ENCODE data around the gene CCDC8. TPM values are rescaled to one million over a fixed set of nuclear protein-coding genes. Genes with fewer than 3 reads are reported as not detected.

CCDC8 gene
- total and polyA plus RNA-seq, 2 of the 4 experiments (the other 2 are of a cell fraction), result 9.3 to 10.2 TPM

DNA sequence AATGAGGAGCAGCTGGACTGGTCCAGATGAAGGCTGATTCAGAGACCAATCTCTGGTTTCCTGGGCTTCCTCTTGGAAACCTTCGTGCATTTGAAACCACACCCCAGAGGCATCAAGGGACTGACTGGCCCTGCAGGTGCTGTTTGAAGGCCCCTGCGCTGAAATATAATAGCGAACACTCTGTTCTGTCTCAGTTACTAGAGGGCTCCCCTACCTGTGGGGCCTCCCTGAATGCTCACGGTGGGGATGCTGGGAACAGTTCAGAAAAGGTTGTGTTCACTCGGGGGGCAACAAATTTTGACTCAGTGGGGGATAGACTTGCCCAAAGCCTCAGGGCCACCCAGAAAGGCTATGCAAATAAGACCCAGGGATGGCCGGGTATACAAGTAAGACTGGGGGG, 6.4 kb downstream of the CCDC8 start:
- CTCF ChIA-PET, result no interaction called here
- in situ Hi-C loops (cut with MboI; ENCODE audit: low sequenced_read_pairs), result no loop called here

More for the DNA sequence above, 6.4 kb downstream of the CCDC8 start:
- no peak overlapping the region for H3K4ac ChIP-seq (ENCODE audit: low read depth, low read length)
- no peak overlapping the region for H3K27ac ChIP-seq (ENCODE audit: insufficient read depth, low read length)
- H3K4me2 ChIP-seq (ENCODE audit: low read depth, low read length), result no peak overlapping the region
- POLR2A ChIA-PET (ENCODE audit: unreplicated experiment), result no interaction called here
- peaks cover 7% of the 10 kb centered on the region for H4K20me1 ChIP-seq (ENCODE audit: insufficient read depth, low read length)
- dilution Hi-C loops (cut with HindIII; ENCODE audit: low sequenced_read_pairs, unreplicated experiment), result no loop called here
- H4K5ac ChIP-seq (ENCODE audit: low read depth, low read length), result no peak overlapping the region
- H3K9me1 ChIP-seq (ENCODE audit: insufficient read depth, low read length), result peaks cover 3% of the 10 kb centered on the region; the same call in 1 of the 2 replicates
- no peak overlapping the region for H2AK5ac ChIP-seq (ENCODE audit: low read depth, low read length)
- no peak overlapping the region for H4K8ac ChIP-seq (ENCODE audit: low read depth in 2 of 2, low read length in 2 of 2)
- H2AK9ac ChIP-seq (replicated peaks; ENCODE audit: low read depth, low read length, poor library complexity), result no peak overlapping the region
- H4K91ac ChIP-seq (ENCODE audit: insufficient read depth, low read depth, low read length), result no peak overlapping the region
- TF ChIP-seq BHLHE40 (IDR thresholded peaks at IDR 0.05; ENCODE audit: low read depth, low read length) (no peak), CEBPB (IDR thresholded peaks at IDR 0.05; ENCODE audit: low read depth, low read length) (no peak), ELK1 (IDR thresholded peaks at IDR 0.05; ENCODE audit: borderline replicate concordance, low read depth, low read length) (no peak), MAZ (IDR thresholded peaks at IDR 0.05; ENCODE audit: borderline replicate concordance, low read depth, low read length) (no peak)
- TF ChIP-seq, protein P1, sequence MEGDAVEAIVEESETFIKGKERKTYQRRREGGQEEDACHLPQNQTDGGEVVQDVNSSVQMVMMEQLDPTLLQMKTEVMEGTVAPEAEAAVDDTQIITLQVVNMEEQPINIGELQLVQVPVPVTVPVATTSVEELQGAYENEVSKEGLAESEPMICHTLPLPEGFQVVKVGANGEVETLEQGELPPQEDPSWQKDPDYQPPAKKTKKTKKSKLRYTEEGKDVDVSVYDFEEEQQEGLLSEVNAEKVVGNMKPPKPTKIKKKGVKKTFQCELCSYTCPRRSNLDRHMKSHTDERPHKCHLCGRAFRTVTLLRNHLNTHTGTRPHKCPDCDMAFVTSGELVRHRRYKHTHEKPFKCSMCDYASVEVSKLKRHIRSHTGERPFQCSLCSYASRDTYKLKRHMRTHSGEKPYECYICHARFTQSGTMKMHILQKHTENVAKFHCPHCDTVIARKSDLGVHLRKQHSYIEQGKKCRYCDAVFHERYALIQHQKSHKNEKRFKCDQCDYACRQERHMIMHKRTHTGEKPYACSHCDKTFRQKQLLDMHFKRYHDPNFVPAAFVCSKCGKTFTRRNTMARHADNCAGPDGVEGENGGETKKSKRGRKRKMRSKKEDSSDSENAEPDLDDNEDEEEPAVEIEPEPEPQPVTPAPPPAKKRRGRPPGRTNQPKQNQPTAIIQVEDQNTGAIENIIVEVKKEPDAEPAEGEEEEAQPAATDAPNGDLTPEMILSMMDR (conservative IDR thresholded peaks at IDR 0.05; ENCODE audit: low read depth, low read length), result no peak
- no TSS peak for BruUV-seq (replicated peaks)
- no peak overlapping the region for H3K4me3 ChIP-seq (ENCODE audit: insufficient read depth, low read depth, low read length)
- H3K9me3 ChIP-seq (ENCODE audit: control insufficient read depth, insufficient read depth, low read length), result no peaks in the 10 kb centered on the region
- H3K27me3 ChIP-seq (ENCODE audit: control insufficient read depth, insufficient read depth, low read length), result peaks cover 4% of the 10 kb centered on the region; the same call in 1 of the 2 replicates
- WGBS, 2 experiments (ENCODE audit: extremely low coverage in 2 of 2, insufficient read length in 1 of 2), result 11% methylated on average over 3 of the region's 6 CpGs; no CpG with 5 or more reads in 1 of the 2 experiments
- no peak overlapping the region for H2BK20ac ChIP-seq (ENCODE audit: low read depth, low read length)
- no peak for ATAC-seq (ENCODE audit: low read depth)
- H3K79me1 ChIP-seq (ENCODE audit: low read depth in 1 of 2, low read length in 2 of 2), result peaks cover 9 to 19% of the 10 kb centered on the region in 2 experiments; a peak in 3 of 4 replicates
- H3K18ac ChIP-seq (ENCODE audit: low read depth, low read length), result no peak overlapping the region
- H3K36me3 ChIP-seq (ENCODE audit: control insufficient read depth, insufficient read depth, low read length), result peaks cover 6% of the 10 kb centered on the region; the same call in 1 of the 2 replicates
- no peak overlapping the region for H3K23ac ChIP-seq (ENCODE audit: low read depth, low read length)
- no peak overlapping the region for H2AFZ ChIP-seq (replicated peaks; ENCODE audit: low read length, poor library complexity)
- no peak overlapping the region for H3K56ac ChIP-seq (ENCODE audit: extremely low read depth, insufficient read depth, low read length)
- H2BK120ac ChIP-seq (ENCODE audit: low read depth, low read length), result no peak overlapping the region
- H2BK15ac ChIP-seq (ENCODE audit: low read depth, low read length), result no peak overlapping the region
- H3K4me1 ChIP-seq (ENCODE audit: control insufficient read depth, insufficient read depth, low read length), result peaks cover 21% of the 10 kb centered on the region
- DNase-seq, result no peak
- no peak overlapping the region for H2BK5ac ChIP-seq (ENCODE audit: low read depth, low read length, poor library complexity, severe bottlenecking)
- intact Hi-C loops (cut with micrococcal nuclease), result no loop called here
- H3K14ac ChIP-seq (replicated peaks; ENCODE audit: low read depth, low read length), result no peak overlapping the region
- H3K9ac ChIP-seq (ENCODE audit: low read depth, low read length), result no peak overlapping the region

All from IMR-90 (cell line).